G401.6 (cell line): ENCODE measurements around the gene CD151.

Source experiments
- FAIRE-seq: peaks from 2 replicates; lab custom pipeline; 2012; peaks lifted over from hg19 to GRCh38; lab: Jason Lieb, UNC

Gene CD151

GRCh38 chr11:797296-798092, 35.3 kb upstream of the CD151 start:
- FAIRE-seq: peak; percentile 17

GRCh38 chr11:798093-798713, 34.5 kb upstream of the CD151 start, which contains the start of gene SLC25A22:
Gene SLC25A22, minus strand, starts transcription at chr11:798281. Its CDS starts 3,275 bp downstream, at chr11:795006.
- no peak for FAIRE-seq

GRCh38 chr11:799641-800316, 33.0 kb upstream of the CD151 start:
- FAIRE-seq: no peak

- FAIRE-seq: no peak
Observed at GRCh38 chr11:800473-800872, 32.3 kb upstream of the CD151 start.

- no peak for FAIRE-seq
Observed at GRCh38 chr11:801097-801780, 31.5 kb upstream of the CD151 start.

DNA sequence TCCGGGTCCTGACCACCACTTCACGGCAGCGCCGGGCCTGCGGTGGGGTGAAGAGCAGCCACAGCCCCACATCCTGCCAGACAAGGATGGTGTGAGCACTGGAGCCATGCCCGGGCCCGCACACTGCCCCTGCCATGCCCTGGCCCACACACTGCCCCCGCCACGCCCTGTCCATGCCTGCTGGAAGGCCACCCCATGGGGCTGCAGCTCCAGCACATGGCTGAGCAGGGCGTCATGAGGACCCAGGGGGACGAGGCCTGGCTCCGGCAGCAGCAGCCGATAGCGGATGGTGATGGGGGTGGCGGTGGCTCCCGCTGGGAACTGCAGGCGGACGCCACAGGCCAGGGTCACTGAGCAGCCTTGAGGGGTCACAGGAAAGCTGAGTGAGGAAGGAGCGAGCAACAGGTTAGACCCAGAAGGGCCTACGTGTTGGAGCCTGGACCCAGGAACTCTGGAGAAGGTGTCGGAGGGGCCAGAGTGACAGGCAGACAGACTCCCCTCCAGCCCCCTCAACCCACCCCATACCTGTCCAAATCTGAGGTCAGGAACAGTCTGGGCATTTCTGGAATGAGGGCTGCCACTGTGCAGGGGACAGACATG, 30.6 kb upstream of the CD151 start:
- no peak for FAIRE-seq

- FAIRE-seq: no peak
Observed at GRCh38 chr11:802693-803466, 29.9 kb upstream of the CD151 start.

GRCh38 chr11:803467-803742, 29.3 kb upstream of the CD151 start:
- FAIRE-seq: no peak

- no peak for FAIRE-seq
Observed at GRCh38 chr11:803770-804598, 28.8 kb upstream of the CD151 start.

GRCh38 chr11:804599-804964, 28.2 kb upstream of the CD151 start:
- FAIRE-seq: no peak

GRCh38 chr11:808427-809286, 24.1 kb upstream of the CD151 start:
- FAIRE-seq: no peak

- peak; percentile 93 for FAIRE-seq
Observed at GRCh38 chr11:809287-810039, 23.3 kb upstream of the CD151 start, which contains the start of gene RPLP2. Gene RPLP2, plus strand, starts transcription at chr11:809967. Its CDS starts 268 bp downstream, at chr11:810235.

DNA sequence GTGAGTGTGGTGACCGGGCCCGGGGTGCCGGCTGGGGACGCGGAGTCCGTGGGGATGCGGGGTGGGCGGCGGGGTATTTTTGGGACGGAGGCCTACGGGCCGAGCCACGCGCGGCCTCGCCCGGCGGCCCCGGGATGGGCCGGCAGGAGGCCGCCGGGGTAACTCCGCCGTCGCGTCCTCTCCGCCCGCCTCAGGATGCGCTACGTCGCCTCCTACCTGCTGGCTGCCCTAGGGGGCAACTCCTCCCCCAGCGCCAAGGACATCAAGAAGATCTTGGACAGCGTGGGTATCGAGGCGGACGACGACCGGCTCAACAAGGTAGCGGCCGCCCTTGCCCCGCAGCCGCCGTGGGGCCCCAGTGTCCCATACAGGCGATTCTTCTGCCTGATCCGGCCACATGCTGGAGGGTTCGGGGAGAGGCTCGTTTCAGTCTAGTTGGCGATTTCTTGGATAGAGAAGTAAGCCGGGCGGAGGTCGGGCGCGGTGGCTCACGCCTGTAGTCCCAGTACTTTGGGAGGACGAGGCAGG, 22.6 kb upstream of the CD151 start:
- no peak for FAIRE-seq

DNA sequence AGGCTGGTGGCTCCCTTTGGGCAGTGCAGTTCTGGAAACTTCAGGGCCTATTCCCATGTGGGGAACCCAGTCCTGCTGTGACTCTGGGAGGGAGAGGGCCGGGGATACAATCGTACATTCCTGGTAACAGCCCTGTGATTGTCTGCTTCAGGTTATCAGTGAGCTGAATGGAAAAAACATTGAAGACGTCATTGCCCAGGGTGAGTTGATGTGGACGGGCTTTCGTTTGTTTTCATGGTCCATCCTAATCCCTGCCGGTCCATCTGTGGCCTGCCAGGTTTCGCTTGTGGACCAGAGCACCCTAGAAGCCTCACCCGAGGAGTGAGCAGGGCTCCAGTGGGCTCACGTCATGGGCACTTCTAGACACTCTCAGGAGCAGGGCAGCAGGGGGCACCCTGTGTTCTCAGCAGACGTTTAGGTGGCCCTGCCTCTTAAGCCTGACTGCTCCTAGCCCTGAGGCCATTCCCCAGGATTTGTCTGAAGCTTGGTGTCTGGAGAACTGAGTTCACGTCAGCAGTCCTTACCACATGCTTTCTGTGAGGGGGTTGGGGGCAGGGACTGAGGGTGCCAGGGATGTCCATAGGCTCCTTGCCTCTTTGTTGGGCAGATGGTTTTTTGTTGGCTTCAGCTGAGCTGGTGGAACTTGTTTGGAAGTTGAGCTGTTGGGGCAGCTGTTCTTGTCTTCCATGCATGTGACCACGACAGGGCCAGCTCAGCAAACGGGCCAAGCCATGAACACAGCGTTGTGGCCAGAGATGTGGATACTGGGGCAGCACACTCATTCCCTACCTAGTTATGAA, 21.1 kb upstream of the CD151 start:
- FAIRE-seq: no peak

DNA sequence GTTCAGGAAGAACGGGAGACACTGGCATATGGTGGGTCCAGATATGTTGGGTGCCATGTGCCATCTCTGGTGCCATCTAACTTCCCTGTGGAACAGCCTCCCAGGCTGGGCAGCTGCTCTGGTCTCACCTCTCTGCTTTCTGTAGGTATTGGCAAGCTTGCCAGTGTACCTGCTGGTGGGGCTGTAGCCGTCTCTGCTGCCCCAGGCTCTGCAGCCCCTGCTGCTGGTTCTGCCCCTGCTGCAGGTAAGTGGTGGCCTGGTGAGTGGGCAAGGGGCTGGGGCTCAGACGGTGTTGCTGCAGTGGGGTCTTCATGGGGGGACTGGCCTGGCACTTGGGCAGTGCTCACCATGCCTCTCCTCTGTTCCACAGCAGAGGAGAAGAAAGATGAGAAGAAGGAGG, 20.4 kb upstream of the CD151 start:
- no peak for FAIRE-seq

GRCh38 chr11:813072-813455, 19.7 kb upstream of the CD151 start:
- FAIRE-seq: no peak

DNA sequence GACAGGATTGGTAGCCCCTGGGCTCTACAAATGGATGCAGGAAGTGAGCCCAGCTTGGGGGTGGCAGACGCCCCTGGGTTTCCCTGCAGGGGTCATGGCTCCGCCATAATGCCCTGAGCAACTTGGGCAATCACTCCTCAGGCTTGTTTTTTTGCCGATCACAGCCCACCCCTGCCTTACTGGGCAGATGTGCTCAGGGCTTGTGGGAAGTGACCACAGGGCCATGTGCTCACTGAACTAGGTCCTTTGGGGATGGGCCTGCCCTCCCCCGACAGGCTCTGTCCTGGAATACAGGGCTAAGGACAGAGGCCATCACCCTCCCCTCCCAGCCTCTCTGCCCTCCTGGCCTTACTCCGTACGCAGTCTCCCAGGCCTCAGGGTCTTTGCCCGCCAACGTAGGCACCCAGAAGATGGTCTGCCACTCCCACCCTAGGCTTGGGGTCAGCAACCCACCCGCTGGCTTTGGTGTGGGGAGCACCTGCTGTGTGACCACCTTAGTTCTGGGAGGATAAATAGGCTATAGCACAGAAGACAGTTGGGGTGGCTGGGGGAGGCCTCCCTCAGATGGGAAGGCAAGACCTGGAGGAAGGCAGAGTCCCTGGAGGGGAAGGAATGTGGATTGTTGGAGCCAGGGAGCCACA, 19.2 kb upstream of the CD151 start:
- no peak for FAIRE-seq
